Transverse colon (tissue), 4 donors: ENCODE results near the gene MUC4. TPM values are rescaled to one million over a fixed set of nuclear protein-coding genes. Genes with fewer than 3 reads are reported as not detected.
A peak's percentile ranks its signal among the peaks of the same experiment; 100 is the strongest.

Experiments used
- DNase-seq: peaks from one replicate; pipeline ENCODE4 v3.0.0-alpha.2; 2019
- H3K27ac ChIP-seq, 4 donors: fragments of 200-600 bp; sonication (generic); 2 replicates each; pipeline ENCODE4 v1.5.1; 2016 to 2018; ENCODE audit warnings: inconsistent platforms in 4 of 4
- H3K27me3 ChIP-seq: fragments of 200-600 bp; sonication (generic); 2 replicates; pipeline ENCODE4 v1.5.1; 2017; ENCODE audit warnings: inconsistent platforms
- H3K36me3 ChIP-seq, 4 donors: fragments of 200-600 bp; sonication (generic); 2 replicates each; pipeline ENCODE4 v1.5.1; 2017 to 2019; ENCODE audit warnings: inconsistent platforms in 4 of 4
- H3K4me1 ChIP-seq, 4 donors: fragments of 200-600 bp; sonication (generic); 2 replicates each; pipeline ENCODE4 v1.5.1; 2017 to 2020; ENCODE audit warnings: inconsistent platforms in 4 of 4
- H3K4me3 ChIP-seq, 4 donors: fragments of 200-600 bp; sonication (generic); 1 replicate in 1 of 4; 2 replicates in 3 of 4; pipeline versions ENCODE4 v1.5.1 to v1.6.1; 2017 to 2019; ENCODE audit warnings: inconsistent platforms in 4 of 4
- H3K9me3 ChIP-seq, 2 donors: fragments of 200-600 bp; sonication (generic); 2 replicates each; pipeline ENCODE4 v1.5.1; 2017 to 2019; ENCODE audit warnings: inconsistent platforms in 2 of 2
- EP300 ChIP-seq: sonication (generic); formaldehyde crosslinking; IDR thresholded peaks from one replicate; pipeline ENCODE4 v1.6.1; 2017; ENCODE audit warnings: antibody characterized with exemption, low read depth
- POLR2A ChIP-seq: fragments of 450-650 bp; IDR thresholded peaks from one replicate; pipeline ENCODE4 v1.6.1; 2016; ENCODE audit warnings: antibody characterized with exemption, mild to moderate bottlenecking, moderate library complexity
- POLR2AphosphoS5 ChIP-seq, 3 donors: sonication (generic); formaldehyde crosslinking; IDR thresholded peaks; one replicate each; pipeline ENCODE4 v1.6.1; 2016; ENCODE audit warnings: antibody characterized with exemption in 3 of 3
- WGBS, 2 donors: methylation state at CpG; one replicate each; pipeline ENCODE4 v1.1.5; 2018; ENCODE audit warnings: low coverage in 1 of 2; 5-methylcytosine and 5-hydroxymethylcytosine counted together
- in situ Hi-C, 4 donors: fragments of 200-750 bp; cut with MboI; loops; one replicate each; pipeline versions ENCODE4 v1.15.0 to v1.15.1; 2017; ENCODE audit warnings: low sequenced_read_pairs in 3 of 4, low pct_ligation_motif_present in 1 of 4, low pct_unique_long_range_greater_than_20kb in 1 of 4
- intact Hi-C: fragments of 100-400 bp; cut with DNase I; formaldehyde crosslinking; loops from one replicate; pipeline ENCODE4 v1.15.1; 2023; ENCODE audit warnings: low total_unique reads
- total RNA-seq, 4 donors: library from RNA; depleted of rRNA; stranded (reverse); fragments of >200 nt; gene quantifications; one replicate each; pipeline ENCODE4 v1.1.0, GENCODE V29; 2016
- TF ChIP-seq, protein P1 (sequence below), 5 experiments: fragments of 200-600 bp in 3 of 5; fragments of 450-650 bp in 2 of 5; sonication (generic) in 3 of 5; IDR thresholded peaks; 1 replicate in 2 of 5; 2 replicates in 3 of 5; pipeline ENCODE4 v1.5.1; 2016 to 2017; ENCODE audit warnings: antibody characterized with exemption in 5 of 5, inconsistent platforms in 3 of 5, mild to moderate bottlenecking in 2 of 5, moderate library complexity in 1 of 5

Gene MUC4
- total RNA-seq, 4 donors from 2014 or later = 111 to 354 (median 170) TPM

GRCh38 chr3:195704433-195704999 is 107.2 kb downstream of the MUC4 start:
- TF ChIP-seq POLR2A (no peak), POLR2AphosphoS5 (IDR thresholded peaks at IDR 0.05) (no peak), EP300 (no peak)
- TF ChIP-seq, protein P1, sequence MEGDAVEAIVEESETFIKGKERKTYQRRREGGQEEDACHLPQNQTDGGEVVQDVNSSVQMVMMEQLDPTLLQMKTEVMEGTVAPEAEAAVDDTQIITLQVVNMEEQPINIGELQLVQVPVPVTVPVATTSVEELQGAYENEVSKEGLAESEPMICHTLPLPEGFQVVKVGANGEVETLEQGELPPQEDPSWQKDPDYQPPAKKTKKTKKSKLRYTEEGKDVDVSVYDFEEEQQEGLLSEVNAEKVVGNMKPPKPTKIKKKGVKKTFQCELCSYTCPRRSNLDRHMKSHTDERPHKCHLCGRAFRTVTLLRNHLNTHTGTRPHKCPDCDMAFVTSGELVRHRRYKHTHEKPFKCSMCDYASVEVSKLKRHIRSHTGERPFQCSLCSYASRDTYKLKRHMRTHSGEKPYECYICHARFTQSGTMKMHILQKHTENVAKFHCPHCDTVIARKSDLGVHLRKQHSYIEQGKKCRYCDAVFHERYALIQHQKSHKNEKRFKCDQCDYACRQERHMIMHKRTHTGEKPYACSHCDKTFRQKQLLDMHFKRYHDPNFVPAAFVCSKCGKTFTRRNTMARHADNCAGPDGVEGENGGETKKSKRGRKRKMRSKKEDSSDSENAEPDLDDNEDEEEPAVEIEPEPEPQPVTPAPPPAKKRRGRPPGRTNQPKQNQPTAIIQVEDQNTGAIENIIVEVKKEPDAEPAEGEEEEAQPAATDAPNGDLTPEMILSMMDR (IDR thresholded peaks at IDR 0.05) = no peak

GRCh38 chr3:195703776-195704175 is 108.0 kb downstream of the MUC4 start:
- WGBS, 2 donors = 89% methylated on average over 5 of the region's 5 CpGs
- Histone ChIP-seq H3K4me3 (no peak overlapping the region), H3K36me3 (peaks cover 0 to 2% (median 0%) of the 10 kb centered on the region in 4 donors), H3K9me3 (no peaks in the 10 kb centered on the region), H3K27ac (no peak overlapping the region), H3K4me1 (no peaks in the 10 kb centered on the region), H3K27me3 (no peaks in the 10 kb centered on the region)
- DNase-seq = no peak
- intact Hi-C loops = no loop called here
- in situ Hi-C loops = no loop called here
- no peak for TF ChIP-seq POLR2A
- TF ChIP-seq, protein P1 (IDR thresholded peaks at IDR 0.05) = no peak
- TF ChIP-seq EP300 = no peak
- TF ChIP-seq POLR2AphosphoS5 (IDR thresholded peaks at IDR 0.05) = no peak

More at GRCh38 chr3:195704433-195704999, 107.2 kb downstream of the MUC4 start:
- H3K4me3 ChIP-seq = no peak overlapping the region
- in situ Hi-C loops = no loop called here
- no peaks in the 10 kb centered on the region for H3K27me3 ChIP-seq
- intact Hi-C loops = no loop called here
- no peak overlapping the region for H3K27ac ChIP-seq
- DNase-seq = no peak
- 63 to 82% methylated on average over 8 to 9 of the region's 9 CpGs for WGBS, 2 donors
- peaks cover 0 to 9% (median 2%) of the 10 kb centered on the region in 4 donors for H3K36me3 ChIP-seq
- no peaks in the 10 kb centered on the region for H3K9me3 ChIP-seq
- H3K4me1 ChIP-seq = no peaks in the 10 kb centered on the region

GRCh38 chr3:195701042-195701915 is 110.5 kb downstream of the MUC4 start:
- no peaks in the 10 kb centered on the region for H3K4me1 ChIP-seq
- no peak overlapping the region for H3K4me3 ChIP-seq
- TF ChIP-seq EP300 (no peak), POLR2AphosphoS5 (IDR thresholded peaks at IDR 0.05) (peak in 1 of 3 donors; percentile 42), POLR2A (no peak)
- H3K9me3 ChIP-seq = no peaks in the 10 kb centered on the region
- H3K27me3 ChIP-seq = no peaks in the 10 kb centered on the region
- in situ Hi-C loops = no loop called here
- no peak overlapping the region for H3K27ac ChIP-seq
- WGBS, 2 donors = 61 to 81% methylated on average over 7 to 9 of the region's 9 CpGs
- intact Hi-C loops = no loop called here
- no peak for DNase-seq
- H3K36me3 ChIP-seq = no peaks in the 10 kb centered on the region

GRCh38 chr3:195700319-195700718 is 111.4 kb downstream of the MUC4 start:
- Histone ChIP-seq H3K4me3 (no peak overlapping the region), H3K27me3 (no peaks in the 10 kb centered on the region), H3K9me3 (no peaks in the 10 kb centered on the region), H3K4me1 (no peaks in the 10 kb centered on the region), H3K36me3 (no peaks in the 10 kb centered on the region), H3K27ac (no peak overlapping the region)
- DNase-seq = no peak
- intact Hi-C loops = no loop called here
- WGBS, 2 donors = 52 to 88% methylated on average over 4 to 5 of the region's 5 CpGs
- in situ Hi-C loops = no loop called here
- TF ChIP-seq POLR2AphosphoS5 (IDR thresholded peaks at IDR 0.05) (peak in 1 of 3 donors; percentile 34), POLR2A (no peak), EP300 (no peak)

GRCh38 chr3:195699860-195700259 is 111.9 kb downstream of the MUC4 start:
- Histone ChIP-seq H3K4me3 (no peak overlapping the region), H3K27ac (no peak overlapping the region), H3K9me3 (no peaks in the 10 kb centered on the region), H3K27me3 (no peaks in the 10 kb centered on the region), H3K4me1 (no peaks in the 10 kb centered on the region), H3K36me3 (peaks cover 0 to 4% (median 0%) of the 10 kb centered on the region in 4 donors)
- in situ Hi-C loops = no loop called here
- intact Hi-C loops = no loop called here
- 66 to 93% methylated on average over 6 of the region's 6 CpGs for WGBS, 2 donors
- DNase-seq = no peak
- TF ChIP-seq POLR2A (no peak), POLR2AphosphoS5 (IDR thresholded peaks at IDR 0.05) (no peak), EP300 (no peak)
- TF ChIP-seq, protein P1 (IDR thresholded peaks at IDR 0.05) = no peak
